Measurements from ENCODE around the gene LIAS. TPM values are rescaled to one million over a fixed set of nuclear protein-coding genes. Genes with fewer than 3 reads are reported as not detected.

The LIAS gene
- total RNA-seq, 1 experiment from 2014 or later: 8.3 TPM

DNA sequence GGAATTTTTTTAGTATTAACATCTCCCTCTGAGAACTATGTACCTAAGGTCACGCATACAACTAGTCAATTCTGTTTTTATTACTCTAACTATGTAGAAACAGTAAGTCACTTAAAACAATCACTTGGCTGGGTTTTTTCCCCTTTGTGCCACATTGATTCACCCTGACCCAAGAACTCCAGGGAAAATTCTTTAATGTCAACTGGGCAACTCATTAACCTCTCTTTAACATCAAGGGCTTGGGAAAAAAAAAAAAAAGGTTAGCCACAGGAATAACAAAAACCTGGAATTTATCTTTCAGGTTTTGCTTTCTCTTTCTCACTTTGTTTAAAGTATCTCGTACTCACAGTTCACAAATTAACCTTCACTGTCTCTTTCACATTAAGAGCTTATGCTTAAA is 8.2 kb upstream of the LIAS start:
- Histone ChIP-seq H3K79me2 (ENCODE audit: low read length) (peaks cover 4% of the 10 kb centered on the region), H2AFZ (ENCODE audit: low read length) (no peak overlapping the region), H4K20me1 (ENCODE audit: low read length) (peaks cover 32% of the 10 kb centered on the region), H3K4me2 (ENCODE audit: low read length) (no peak overlapping the region), H3K4me3 (ENCODE audit: low read length) (no peak overlapping the region), H3F3A (ENCODE audit: low read length, unreplicated experiment) (peaks cover 20% of the 10 kb centered on the region), H3K9me2 (replicated peaks; ENCODE audit: low read length) (no peaks in the 10 kb centered on the region), H3K27me3 (ENCODE audit: low read length) (no peaks in the 10 kb centered on the region), H3K9ac (ENCODE audit: low read length) (no peak overlapping the region), H3K27ac (ENCODE audit: low read length) (no peak overlapping the region), H3K4me1 (ENCODE audit: insufficient read depth, low read length) (no peaks in the 10 kb centered on the region), H3K36me3 (ENCODE audit: low read depth, low read length) (peaks cover 36% of the 10 kb centered on the region), H3K9me3 (ENCODE audit: low read length) (no peaks in the 10 kb centered on the region)
- CTCF ChIA-PET: no interaction called here
- DNase-seq: no peak
- ATAC-seq: no peak
- no peak for TF ChIP-seq EZH2 (IDR thresholded peaks at IDR 0.05; ENCODE audit: low read length, unreplicated experiment)
- TF ChIP-seq, protein P1, sequence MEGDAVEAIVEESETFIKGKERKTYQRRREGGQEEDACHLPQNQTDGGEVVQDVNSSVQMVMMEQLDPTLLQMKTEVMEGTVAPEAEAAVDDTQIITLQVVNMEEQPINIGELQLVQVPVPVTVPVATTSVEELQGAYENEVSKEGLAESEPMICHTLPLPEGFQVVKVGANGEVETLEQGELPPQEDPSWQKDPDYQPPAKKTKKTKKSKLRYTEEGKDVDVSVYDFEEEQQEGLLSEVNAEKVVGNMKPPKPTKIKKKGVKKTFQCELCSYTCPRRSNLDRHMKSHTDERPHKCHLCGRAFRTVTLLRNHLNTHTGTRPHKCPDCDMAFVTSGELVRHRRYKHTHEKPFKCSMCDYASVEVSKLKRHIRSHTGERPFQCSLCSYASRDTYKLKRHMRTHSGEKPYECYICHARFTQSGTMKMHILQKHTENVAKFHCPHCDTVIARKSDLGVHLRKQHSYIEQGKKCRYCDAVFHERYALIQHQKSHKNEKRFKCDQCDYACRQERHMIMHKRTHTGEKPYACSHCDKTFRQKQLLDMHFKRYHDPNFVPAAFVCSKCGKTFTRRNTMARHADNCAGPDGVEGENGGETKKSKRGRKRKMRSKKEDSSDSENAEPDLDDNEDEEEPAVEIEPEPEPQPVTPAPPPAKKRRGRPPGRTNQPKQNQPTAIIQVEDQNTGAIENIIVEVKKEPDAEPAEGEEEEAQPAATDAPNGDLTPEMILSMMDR (conservative IDR thresholded peaks at IDR 0.05; ENCODE audit: low read depth, low read length): no peak
- TF ChIP-seq EZH2phosphoT487 (IDR thresholded peaks at IDR 0.05; ENCODE audit: borderline replicate concordance, low read length): no peak
- intact Hi-C loops (cut with micrococcal nuclease): no loop called here
- no TSS peak for BruUV-seq (replicated peaks)
- POLR2A ChIA-PET (ENCODE audit: unreplicated experiment): no interaction called here

DNA sequence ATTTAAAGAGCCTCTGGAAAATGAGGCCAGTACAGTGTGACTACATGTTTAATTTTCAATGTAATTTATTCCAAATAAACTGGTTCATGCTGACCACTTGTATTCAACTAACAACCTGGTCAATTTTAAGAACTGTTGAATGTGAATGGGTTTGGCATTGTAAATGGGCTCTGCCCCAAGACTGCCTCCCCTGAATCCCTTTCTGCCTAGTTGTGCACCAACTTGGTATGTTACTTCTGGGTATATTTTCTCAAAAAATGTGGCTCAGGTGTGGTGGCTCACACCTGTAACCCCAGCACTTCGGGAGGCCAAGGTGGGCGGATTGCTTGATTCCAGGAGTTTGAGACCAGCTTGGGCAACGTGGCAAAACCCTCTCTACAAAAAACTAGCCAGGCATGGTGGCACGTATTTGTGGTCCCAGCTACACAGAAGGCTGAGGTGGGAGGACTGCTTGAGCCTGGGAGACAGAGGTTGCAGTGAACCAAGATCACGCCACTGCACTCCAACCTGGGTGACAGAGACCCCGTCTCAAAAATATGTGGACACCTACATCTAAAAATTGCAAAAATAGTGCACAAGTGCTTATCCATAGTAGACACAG is 7.3 kb upstream of the LIAS start:
- H3K79me2 ChIP-seq (ENCODE audit: low read length): peaks cover 13% of the 10 kb centered on the region
- no peak overlapping the region for H3K9ac ChIP-seq (ENCODE audit: low read length)
- no peaks in the 10 kb centered on the region for H3K27me3 ChIP-seq (ENCODE audit: low read length)
- H3K4me3 ChIP-seq (ENCODE audit: low read length): no peak overlapping the region
- DNase-seq: no peak
- POLR2A ChIA-PET (ENCODE audit: unreplicated experiment): no interaction called here
- no peak for ATAC-seq
- H4K20me1 ChIP-seq (ENCODE audit: low read length): peaks cover 41% of the 10 kb centered on the region
- H3K4me2 ChIP-seq (ENCODE audit: low read length): no peak overlapping the region
- no peak overlapping the region for H2AFZ ChIP-seq (ENCODE audit: low read length)
- no TSS peak for BruUV-seq (replicated peaks)
- no peaks in the 10 kb centered on the region for H3K9me3 ChIP-seq (ENCODE audit: low read length)
- peaks cover 44% of the 10 kb centered on the region for H3K36me3 ChIP-seq (ENCODE audit: low read depth, low read length)
- no peak overlapping the region for H3K27ac ChIP-seq (ENCODE audit: low read length)
- intact Hi-C loops (cut with micrococcal nuclease): no loop called here
- CTCF ChIA-PET: no interaction called here
- H3K4me1 ChIP-seq (ENCODE audit: insufficient read depth, low read length): peaks cover 2% of the 10 kb centered on the region
- TF ChIP-seq EZH2 (IDR thresholded peaks at IDR 0.05; ENCODE audit: low read length, unreplicated experiment): no peak
- no peak for TF ChIP-seq EZH2phosphoT487 (IDR thresholded peaks at IDR 0.05; ENCODE audit: borderline replicate concordance, low read length)
- TF ChIP-seq, protein P1 (conservative IDR thresholded peaks at IDR 0.05; ENCODE audit: low read depth, low read length): no peak
- H3F3A ChIP-seq (ENCODE audit: low read length, unreplicated experiment): peaks cover 20% of the 10 kb centered on the region
- H3K9me2 ChIP-seq (replicated peaks; ENCODE audit: low read length): no peaks in the 10 kb centered on the region

GRCh38 chr4:39452153-39452859 is 6.5 kb upstream of the LIAS start:
- Histone ChIP-seq H3K4me3 (ENCODE audit: low read length) (no peak overlapping the region), H3F3A (ENCODE audit: low read length, unreplicated experiment) (peaks cover 24% of the 10 kb centered on the region), H3K27me3 (ENCODE audit: low read length) (no peaks in the 10 kb centered on the region), H3K4me2 (ENCODE audit: low read length) (no peak overlapping the region), H3K9ac (ENCODE audit: low read length) (no peak overlapping the region), H3K9me3 (ENCODE audit: low read length) (no peaks in the 10 kb centered on the region), H3K4me1 (ENCODE audit: insufficient read depth, low read length) (peaks cover 10% of the 10 kb centered on the region), H3K79me2 (ENCODE audit: low read length) (peaks cover 21% of the 10 kb centered on the region), H3K36me3 (ENCODE audit: low read depth, low read length) (peaks cover 52% of the 10 kb centered on the region), H3K27ac (ENCODE audit: low read length) (no peak overlapping the region), H3K9me2 (replicated peaks; ENCODE audit: low read length) (no peaks in the 10 kb centered on the region), H2AFZ (ENCODE audit: low read length) (no peak overlapping the region), H4K20me1 (ENCODE audit: low read length) (peaks cover 49% of the 10 kb centered on the region)
- CTCF ChIA-PET: no interaction called here
- intact Hi-C loops (cut with micrococcal nuclease): no loop called here
- ATAC-seq: no peak
- DNase-seq: no peak
- BruUV-seq (replicated peaks): no TSS peak
- POLR2A ChIA-PET (ENCODE audit: unreplicated experiment): no interaction called here
- no peak for TF ChIP-seq EZH2phosphoT487 (IDR thresholded peaks at IDR 0.05; ENCODE audit: borderline replicate concordance, low read length)
- TF ChIP-seq EZH2 (IDR thresholded peaks at IDR 0.05; ENCODE audit: low read length, unreplicated experiment): no peak
- TF ChIP-seq, protein P1 (conservative IDR thresholded peaks at IDR 0.05; ENCODE audit: low read depth, low read length): no peak
